ENCODE results near the gene CIAO2A.
"Not testable (repeated sequence)": the region's sequence is repeated elsewhere in the genome, so short reads cannot be mapped to it uniquely, and the experiment has no call there.

- TF ChIP-seq CTCF, POLR2AphosphoS5 (IDR thresholded peaks at IDR 0.05): not testable (repeated sequence)
These were observed 34.5 kb downstream of the CIAO2A start for GRCh38 chr15:64059104-64059503.
